HepG2 (cell line): ENCODE data around the gene RMI2. TPM values are rescaled to one million over a fixed set of nuclear protein-coding genes. Genes with fewer than 3 reads are reported as not detected.

ENCODE experiments used
- ATAC-seq: fragments of 200-7000 bp; cut with Tn5 transposase; 3 replicates; pipeline ENCODE4 v1.9.1; 2020; ENCODE audit warnings: mild to moderate bottlenecking, moderate library complexity
- BruUV-seq: library from RNA; stranded (reverse); fragments of 400-500 nt; replicated peaks from 2 replicates; lab custom pipeline; 2021; lab: Mats Ljungman, UMichigan
- CTCF ChIA-PET: fragments of 300-600 bp; formaldehyde crosslinking; extraction: SDS; loops from one replicate; lab custom pipeline; 2021; ENCODE audit warnings: low total read pairs, inconsistent platforms, low intra/inter-chr PET ratio; lab: Yijun Ruan, JAX
- POLR2A ChIA-PET: fragments of 350-600 bp; sonication (Branson Sonifier 250); formaldehyde crosslinking; loops from one replicate; lab custom pipeline; 2020; ENCODE audit warnings: antibody characterized with exemption, inconsistent platforms; lab: Yijun Ruan, JAX
- DNase-seq: peaks from one replicate; pipeline ENCODE4 v3.0.0-alpha.2; 2015; ENCODE audit warnings: low spot score
- FAIRE-seq: peaks from 3 replicates; lab custom pipeline; 2011; peaks lifted over from hg19 to GRCh38; lab: Jason Lieb, UNC
- H2AFZ ChIP-seq: one replicate; pipeline ENCODE4 v1.6.1; 2011; ENCODE audit warnings: low read length, inconsistent platforms
- H3K27ac ChIP-seq: fragments of 300-600 bp; 3 replicates; pipeline ENCODE4 v1.8.0; 2011; ENCODE audit warnings: mixed run types, mild to moderate bottlenecking, mixed read lengths, low read length, inconsistent platforms; ENCODE audit not compliant: insufficient read depth; ENCODE audit errors: extremely low read length
- H3K27me3 ChIP-seq, 2 experiments: fragments of 200-600 bp in 1 of 2; 2 replicates in 1 of 2; 3 replicates in 1 of 2; pipeline versions ENCODE4 v1.6.0 to v1.8.0; 2011; ENCODE audit warnings: low read length in 2 of 2, mild to moderate bottlenecking in 2 of 2, moderate library complexity in 2 of 2, inconsistent platforms in 1 of 2; ENCODE audit not compliant: insufficient read depth in 2 of 2, control insufficient read depth in 1 of 2
- H3K36me3 ChIP-seq, 2 experiments: fragments of 200-600 bp in 1 of 2; replicated peaks in 1 of 2; 2 replicates in 1 of 2; 3 replicates in 1 of 2; pipeline versions ENCODE4 v1.5.1 to v1.8.0; 2011; ENCODE audit warnings: low read length in 2 of 2, inconsistent platforms in 1 of 2; ENCODE audit not compliant: insufficient read depth in 2 of 2, control insufficient read depth in 1 of 2
- H3K4me1 ChIP-seq: 2 replicates; pipeline ENCODE4 v1.5.1; 2012; ENCODE audit warnings: low read length, inconsistent platforms; ENCODE audit not compliant: insufficient read depth
- H3K4me2 ChIP-seq: 2 replicates; pipeline ENCODE4 v1.6.0; 2011; ENCODE audit warnings: low read depth, low read length, inconsistent platforms
- H3K4me3 ChIP-seq, 3 experiments: fragments of 200-600 bp in 1 of 3; sonication (generic), shearing (Covaris generic) in 1 of 3; replicated peaks in 1 of 3; 2 replicates each; pipeline ENCODE4 v1.5.1; 2011 to 2016; ENCODE audit warnings: low read length in 3 of 3, inconsistent platforms in 2 of 3, low read depth in 2 of 3, mild to moderate bottlenecking in 2 of 3, control low read depth in 1 of 3, mixed read lengths in 1 of 3; ENCODE audit not compliant: insufficient read depth in 1 of 3
- H3K79me2 ChIP-seq: one replicate; pipeline ENCODE4 v1.6.1; 2011; ENCODE audit warnings: low read length, inconsistent platforms; ENCODE audit not compliant: insufficient read depth
- H3K9ac ChIP-seq: 2 replicates; pipeline ENCODE4 v1.6.0; 2011; ENCODE audit warnings: mild to moderate bottlenecking, low read depth, low read length, inconsistent platforms; ENCODE audit not compliant: insufficient read depth
- H3K9me3 ChIP-seq: 2 replicates; pipeline ENCODE4 v1.5.1; 2012; ENCODE audit warnings: mild to moderate bottlenecking, low read length
- H4K20me1 ChIP-seq: 2 replicates; pipeline ENCODE4 v1.6.0; 2011; ENCODE audit warnings: inconsistent platforms, mild to moderate bottlenecking, low read length, moderate library complexity; ENCODE audit not compliant: insufficient read depth
- FOXK2 ChIP-seq: fragments of 450-650 bp; IDR thresholded peaks from 2 replicates; pipeline ENCODE4 v1.6.1; 2016
- HNF1A ChIP-seq, 2 experiments: sonication (generic) in 1 of 2; formaldehyde crosslinking in 1 of 2; IDR thresholded peaks; 2 replicates each; pipeline versions ENCODE4 v1.4.0 to v1.6.1; 2016 to 2020; ENCODE audit warnings: borderline replicate concordance in 1 of 2, low read depth in 1 of 2, mild to moderate bottlenecking in 1 of 2, missing genetic modification reagents in 1 of 2
- PATZ1 ChIP-seq: sonication (generic); formaldehyde crosslinking; IDR thresholded peaks from 2 replicates; pipeline ENCODE4 v1.4.0; 2020; ENCODE audit warnings: missing genetic modification reagents
- UBTF ChIP-seq: sonication (generic); formaldehyde crosslinking; IDR thresholded peaks from 2 replicates; pipeline ENCODE4 v1.4.0; 2020; ENCODE audit warnings: mild to moderate bottlenecking, missing genetic modification reagents
- WGBS: methylation state at CpG from one replicate; pipeline ENCODE4 v1.1.6; 2017; ENCODE audit warnings: low lambda C conversion rate; 5-methylcytosine and 5-hydroxymethylcytosine counted together
- in situ Hi-C: cut with HindIII; loops from 2 replicates; pipeline ENCODE4 v1.10.0; 2017; ENCODE audit warnings: low pct_unique_long_range_greater_than_20kb; ENCODE audit not compliant: extremely low pct_ligation_motif_present
- intact Hi-C: fragments of 100-400 bp; cut with micrococcal nuclease; formaldehyde crosslinking; loops from one replicate; pipeline ENCODE4 v1.10.0; 2022; ENCODE audit not compliant: unreplicated experiment
- polyA plus RNA-seq, 8 experiments: library from polyadenylated mRNA; depleted of rRNA in 3 of 8; stranded (reverse) in 7 of 8; unstranded in 1 of 8; fragments of >200 nt; fragmentation: Illumina TruSeq in 4 of 8; extraction: Trizol in 4 of 8; gene quantifications; 2 replicates each; pipeline versions ENCODE4 v1.2.1 to v1.2.3, GENCODE V29; 2011 to 2016; ENCODE audit warnings: low read depth in 4 of 8, missing spikeins in 1 of 8, mixed read lengths in 1 of 8; ENCODE audit not compliant: insufficient read depth in 1 of 8
- total RNA-seq, 5 experiments: library from RNA; depleted of rRNA; stranded (reverse); fragments of >200 nt; fragmentation: Illumina TruSeq; extraction: Trizol; gene quantifications; 2 replicates each; pipeline ENCODE4 v1.2.3, GENCODE V29; 2016; ENCODE audit warnings: low read depth in 1 of 5

Gene RMI2
- total and polyA plus RNA-seq, 2 of the 13 experiments (the other 11 are each of a cell fraction or from before 2014, with no cell fraction given) = 24.5 to 55.7 TPM

DNA sequence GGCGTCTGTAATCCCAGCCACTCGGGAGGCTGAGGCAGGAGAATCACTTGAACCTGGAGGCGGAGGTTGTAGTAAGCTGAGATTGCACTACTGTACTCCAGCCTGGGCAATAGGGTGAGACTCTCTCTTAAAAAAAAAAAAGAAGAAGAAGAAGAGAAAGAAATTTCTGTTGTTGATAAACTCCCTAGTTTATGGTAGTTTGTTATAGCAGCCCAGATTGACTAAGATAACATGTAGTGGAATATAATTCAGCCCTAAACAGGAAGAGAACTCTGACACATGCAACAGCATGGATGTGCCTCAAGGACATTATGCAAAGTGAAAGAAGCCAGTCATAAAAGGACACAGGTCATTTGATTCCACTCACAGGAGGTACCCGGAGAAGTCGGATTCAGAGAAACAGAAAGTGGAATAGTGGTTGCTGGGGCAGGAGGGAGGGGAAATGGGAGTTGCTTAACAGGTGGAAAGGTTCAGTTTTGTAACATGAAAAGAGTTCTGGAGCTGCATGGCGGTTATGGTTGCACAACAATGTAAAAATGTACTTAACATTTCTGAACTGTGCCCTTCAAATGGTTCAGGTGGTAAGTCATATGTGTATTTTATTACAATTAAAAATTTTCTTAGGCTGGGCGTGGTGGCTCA lies 38.1 kb upstream of the RMI2 start:
- WGBS = 47% methylated on average over 7 of the region's 7 CpGs
- H3K27ac ChIP-seq = peak overlapping the region; percentile 89
- CTCF ChIA-PET = no interaction called here
- TF ChIP-seq HNF1A (IDR thresholded peaks at IDR 0.05; ENCODE audit: low read depth) (peak; percentile 59; the same call in 1 of the 2 replicates), HNF1A (CRISPR knock-in tag; IDR thresholded peaks at IDR 0.05; ENCODE audit: borderline replicate concordance) (no peak; the same call in none of the 2 replicates), PATZ1 (peak; percentile 81), FOXK2 (peak; percentile 77), UBTF (CRISPR knock-in tag) (peak; percentile 59)

More for the DNA sequence above, 38.1 kb upstream of the RMI2 start:
- Histone ChIP-seq H3K9ac (peak overlapping the region; percentile 62), H3K4me2 (peak overlapping the region; percentile 57), H3K4me1 (peaks cover 84% of the 10 kb centered on the region), H3K9me3 (no peaks in the 10 kb centered on the region), H3K27me3 (no peaks in the 10 kb centered on the region), H3K79me2 (no peaks in the 10 kb centered on the region), H4K20me1 (no peaks in the 10 kb centered on the region), H3K4me3 (0 out of 6 replicates have a peak overlapping the region, but pooled peaks of 1 of the 3 experiments have one; percentile 20), H3K36me3 (no peaks in the 10 kb centered on the region), H2AFZ (no peak overlapping the region)
- intact Hi-C loops (loop anchor here (2.0 kb wide), 2 partner anchors 28 to 38 kb away; partner anchors contain the start of gene RMI2), in situ Hi-C loops (no loop called here)
- POLR2A ChIA-PET = interaction anchor here (0.5 to 7.4 kb wide), 14 partner anchors 9 to 64 kb away, joined by 3 to 234 read pairs (median 4); partner anchors contain the start of genes PRM3, SOCS1 and TNP2
- peak; percentile 53 for ATAC-seq
- no TSS peak for BruUV-seq
- FAIRE-seq = peak; percentile 94
- peak; percentile 98 for DNase-seq
